Jurkat, Clone E6-1 (cell line): ENCODE results near the gene SLC6A15.
A peak's percentile ranks its signal among the peaks of the same experiment; 100 is the strongest.

Experiments used
- DNase-seq: peaks from one replicate; pipeline ENCODE4 v3.0.0-alpha.2; 2011; ENCODE audit warnings: low read depth, low spot score
- H3K4me3 ChIP-seq: 2 replicates; pipeline ENCODE4 v1.5.1; 2011; ENCODE audit warnings: mild to moderate bottlenecking, low read length, control low read depth, moderate library complexity

Gene SLC6A15

DNA sequence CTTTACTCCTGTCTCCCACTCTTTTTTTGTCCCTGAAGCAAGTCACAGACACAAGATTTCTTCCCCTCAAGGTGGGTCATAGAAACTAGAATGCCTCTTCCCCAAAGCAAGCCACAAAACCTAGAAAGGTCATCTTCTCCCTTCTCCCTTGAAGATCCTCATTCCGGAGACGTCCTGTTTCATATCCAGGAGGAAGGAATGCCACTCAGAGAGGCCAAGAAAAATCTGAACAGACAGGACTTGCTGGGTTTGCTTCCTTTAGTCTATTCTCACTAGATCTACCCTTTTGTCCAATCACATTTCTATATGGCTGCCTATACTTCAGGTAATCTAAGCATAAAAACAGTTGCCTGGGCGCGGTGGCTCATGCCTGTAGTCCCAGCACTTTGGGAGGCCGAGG, 23.7 kb downstream of the SLC6A15 start:
- DNase-seq, result no peak
- no peak overlapping the region for H3K4me3 ChIP-seq

DNA sequence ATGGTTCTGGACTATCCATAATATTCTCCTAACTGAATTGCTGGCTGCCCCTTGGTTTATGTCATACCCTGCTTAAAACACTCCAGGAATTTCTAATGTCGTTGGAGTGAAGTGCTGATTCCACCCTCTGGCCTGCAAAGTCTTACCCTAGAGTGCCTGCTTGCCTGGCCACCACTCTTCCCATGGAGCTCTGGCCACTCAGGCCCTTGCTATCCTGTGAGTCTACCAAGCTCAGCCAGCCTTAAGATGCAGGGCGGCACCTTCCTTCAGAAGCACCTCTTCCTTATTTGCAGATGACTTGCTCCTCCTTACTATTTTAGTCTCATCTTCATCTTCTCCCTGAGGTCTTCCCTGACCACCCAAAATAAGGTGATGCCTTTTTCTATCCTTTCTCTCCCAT, 35.3 kb downstream of the SLC6A15 start:
- no peak for DNase-seq
- no peak overlapping the region for H3K4me3 ChIP-seq

DNA sequence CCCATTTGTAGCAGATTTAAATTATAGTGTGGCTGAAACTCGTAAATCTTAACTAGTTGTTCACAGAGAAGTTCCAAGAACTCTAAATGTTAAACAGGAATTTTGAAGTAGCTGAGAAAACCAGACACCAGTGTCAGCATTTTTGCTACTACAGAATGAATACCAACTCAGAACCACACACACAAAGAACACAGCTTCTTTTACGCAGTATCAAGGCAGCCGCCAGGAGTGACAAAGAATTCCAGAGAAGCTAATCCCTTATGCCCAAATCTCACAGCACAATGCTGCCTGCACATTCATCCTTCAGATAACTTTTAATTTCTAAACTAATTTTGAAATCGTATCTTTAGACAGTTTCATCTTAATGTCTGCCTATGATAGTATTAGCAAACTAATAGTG, 37.4 kb downstream of the SLC6A15 start:
- no peak overlapping the region for H3K4me3 ChIP-seq
- DNase-seq, result no peak

DNA sequence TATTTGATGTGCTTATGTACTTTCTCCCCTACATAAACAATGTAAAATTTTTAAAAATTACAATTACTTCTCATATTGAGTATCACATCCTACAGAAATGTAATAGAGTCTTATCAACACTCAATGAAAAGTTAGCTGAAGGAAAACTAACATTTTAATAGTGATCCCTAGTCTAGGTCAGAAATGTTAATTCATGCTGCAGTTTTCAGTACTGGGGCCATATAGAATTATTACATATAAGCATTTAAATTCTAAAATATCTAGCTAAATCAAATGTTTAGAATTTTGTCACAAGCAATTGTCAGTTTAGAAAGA, 37.8 kb downstream of the SLC6A15 start:
- H3K4me3 ChIP-seq, result no peak overlapping the region
- no peak for DNase-seq

DNA sequence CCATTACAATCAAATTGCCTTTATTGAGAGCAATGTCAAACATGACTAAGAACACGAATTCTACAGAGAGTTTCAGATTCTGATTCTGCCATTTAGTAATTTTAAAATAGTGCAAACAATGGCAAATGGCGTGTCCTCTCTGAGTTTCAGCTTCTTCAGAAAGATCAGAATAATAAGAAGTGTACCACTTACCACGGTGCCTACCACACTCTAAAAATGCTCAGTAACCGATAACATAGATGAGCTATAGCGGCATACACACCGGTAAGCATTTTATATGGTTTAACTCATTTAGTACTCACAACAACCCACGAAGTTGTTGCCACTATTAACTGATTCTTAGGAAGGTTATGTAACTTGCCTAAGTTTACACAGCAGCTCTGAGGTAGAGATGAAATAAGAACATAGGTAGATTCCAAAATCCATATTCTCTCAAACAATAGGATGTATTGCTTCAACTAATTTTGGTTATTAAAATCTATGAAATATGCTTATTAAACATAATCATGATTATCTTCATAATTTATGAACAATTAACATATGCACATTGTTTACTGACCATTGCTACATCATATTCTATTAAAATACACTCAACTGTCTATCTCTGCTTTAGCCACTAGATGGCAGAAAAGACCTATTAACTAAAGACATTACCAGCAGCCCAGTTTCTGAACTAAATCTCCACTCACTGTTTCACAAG, 38.3 kb downstream of the SLC6A15 start:
- DNase-seq, result peak; percentile 44
- no peak overlapping the region for H3K4me3 ChIP-seq

DNA sequence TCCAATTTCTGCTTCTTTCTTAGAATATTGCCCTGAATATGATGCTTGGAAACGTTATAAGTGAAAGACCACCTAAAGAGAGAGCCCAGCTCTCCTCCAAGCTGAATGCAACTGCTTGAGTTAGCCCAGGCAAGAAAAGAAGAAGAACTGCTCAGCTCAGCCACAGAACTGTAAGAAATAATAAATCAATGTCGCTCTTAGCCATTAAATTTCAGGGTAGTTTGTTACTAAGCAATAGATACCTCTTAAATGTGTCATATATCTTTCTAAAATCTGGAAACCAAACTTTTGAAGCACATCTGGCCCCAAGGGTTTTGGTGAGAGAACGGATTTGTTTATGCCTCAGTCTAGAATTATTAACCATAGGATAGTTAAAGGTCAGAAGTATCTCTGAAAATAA, 50.4 kb downstream of the SLC6A15 start:
- no peak overlapping the region for H3K4me3 ChIP-seq
- DNase-seq, result no peak

DNA sequence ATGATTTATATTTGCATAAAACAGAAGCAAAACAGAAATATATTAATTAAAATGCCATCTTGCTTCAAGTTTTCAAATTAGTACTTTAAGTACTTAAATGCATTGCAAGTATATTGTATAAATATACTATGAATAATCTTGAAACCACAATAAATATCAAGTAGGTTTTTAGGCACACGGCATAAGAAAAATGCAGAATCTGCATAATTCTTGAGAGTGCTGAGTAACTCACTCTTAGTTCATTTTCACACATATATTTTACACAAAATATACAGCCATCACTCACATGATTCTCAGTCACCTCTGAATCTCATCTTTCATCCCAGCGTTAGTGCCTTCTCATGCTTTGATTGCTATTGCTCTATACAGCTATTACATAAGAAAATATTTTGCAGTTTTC, 51.9 kb downstream of the SLC6A15 start:
- DNase-seq, result no peak
- H3K4me3 ChIP-seq, result no peak overlapping the region

DNA sequence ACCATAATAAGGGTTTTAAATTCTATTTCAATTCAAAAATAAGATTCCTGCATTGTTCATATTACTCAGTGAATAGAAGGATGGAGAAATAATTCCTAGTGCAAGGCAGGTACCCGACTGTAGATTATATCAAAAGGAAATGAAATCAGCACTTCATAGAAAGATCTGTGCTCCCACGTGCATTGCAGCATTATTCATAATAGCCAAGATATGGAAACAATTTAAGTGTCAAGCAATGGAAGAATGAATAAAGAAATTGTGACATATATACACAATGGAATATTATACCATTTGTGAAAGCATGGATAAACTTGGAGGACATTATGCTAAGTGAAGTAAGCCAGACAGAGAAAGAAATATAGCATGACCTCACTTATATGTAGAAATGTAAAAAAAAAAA, 53.8 kb downstream of the SLC6A15 start:
- no peak for DNase-seq
- H3K4me3 ChIP-seq, result no peak overlapping the region

DNA sequence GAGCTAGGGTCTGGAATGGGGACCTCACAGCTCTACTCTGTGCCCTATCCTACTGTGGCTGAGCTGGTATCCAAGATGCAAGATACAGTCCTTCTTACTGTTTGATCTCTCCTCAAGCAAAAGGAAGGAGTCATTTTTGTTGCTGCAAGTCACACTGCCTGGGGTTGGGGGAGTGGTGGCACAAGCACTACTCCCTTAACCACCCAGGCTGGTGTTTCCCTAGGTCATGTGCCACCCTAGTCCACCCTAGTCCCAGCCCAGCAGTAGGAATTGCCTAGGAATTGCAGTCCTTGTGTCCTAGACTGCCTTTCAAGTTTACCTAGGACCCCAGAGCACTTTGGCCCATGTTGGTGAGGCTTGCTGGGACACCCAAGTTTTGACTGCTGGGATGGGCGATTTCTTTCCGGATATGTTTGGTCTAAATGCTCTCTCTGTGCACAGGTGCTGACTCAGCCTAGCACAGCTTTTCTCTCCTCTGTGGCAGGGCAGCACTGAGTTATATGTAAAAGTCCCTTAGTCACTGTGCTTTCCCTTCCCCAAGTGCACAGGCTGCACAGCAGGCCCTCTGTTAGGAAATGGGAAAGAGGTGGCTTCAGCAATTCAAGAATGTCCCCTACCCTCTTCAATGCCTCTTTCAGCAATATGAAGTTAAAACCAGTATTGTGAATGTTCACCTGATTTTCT, 54.9 kb downstream of the SLC6A15 start:
- no peak for DNase-seq

DNA sequence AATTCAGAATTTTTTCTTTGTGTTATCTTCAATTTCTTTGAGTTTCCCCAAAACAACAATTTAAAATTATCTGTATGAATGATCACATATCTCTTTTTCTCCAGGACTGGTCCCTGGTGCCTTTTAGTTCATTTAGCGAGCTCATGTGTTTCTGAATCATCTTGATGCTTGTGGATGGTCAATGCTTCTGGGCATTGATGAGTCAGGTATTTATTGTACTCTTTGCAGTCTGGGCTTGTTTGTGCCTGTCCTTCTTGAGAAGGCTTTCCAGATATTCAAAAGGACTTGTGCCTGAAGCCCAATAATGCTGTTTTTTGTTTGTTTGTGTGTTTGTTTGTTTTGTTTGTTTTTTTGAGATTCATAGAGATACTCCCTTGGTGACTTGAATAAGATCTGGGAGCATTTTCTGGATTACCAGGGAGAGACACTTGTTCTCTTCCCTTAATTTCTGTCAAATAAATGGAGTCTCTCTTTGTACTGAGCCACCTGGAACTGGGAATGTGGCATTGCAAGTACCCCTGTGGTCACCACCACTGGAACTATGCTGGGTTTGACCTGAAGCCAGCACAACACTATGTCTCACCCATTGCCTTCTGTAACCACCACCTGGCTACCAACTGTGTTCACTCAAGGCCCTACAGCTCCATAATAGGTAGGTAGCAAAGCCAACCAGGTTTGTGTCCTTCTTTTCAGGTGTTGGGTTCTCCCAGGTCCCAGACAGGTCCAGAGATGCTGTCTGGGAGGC, 56.3 kb downstream of the SLC6A15 start:
- DNase-seq, result no peak
- no peak overlapping the region for H3K4me3 ChIP-seq

More for the DNA sequence above, 54.9 kb downstream of the SLC6A15 start:
- H3K4me3 ChIP-seq, result no peak overlapping the region

DNA sequence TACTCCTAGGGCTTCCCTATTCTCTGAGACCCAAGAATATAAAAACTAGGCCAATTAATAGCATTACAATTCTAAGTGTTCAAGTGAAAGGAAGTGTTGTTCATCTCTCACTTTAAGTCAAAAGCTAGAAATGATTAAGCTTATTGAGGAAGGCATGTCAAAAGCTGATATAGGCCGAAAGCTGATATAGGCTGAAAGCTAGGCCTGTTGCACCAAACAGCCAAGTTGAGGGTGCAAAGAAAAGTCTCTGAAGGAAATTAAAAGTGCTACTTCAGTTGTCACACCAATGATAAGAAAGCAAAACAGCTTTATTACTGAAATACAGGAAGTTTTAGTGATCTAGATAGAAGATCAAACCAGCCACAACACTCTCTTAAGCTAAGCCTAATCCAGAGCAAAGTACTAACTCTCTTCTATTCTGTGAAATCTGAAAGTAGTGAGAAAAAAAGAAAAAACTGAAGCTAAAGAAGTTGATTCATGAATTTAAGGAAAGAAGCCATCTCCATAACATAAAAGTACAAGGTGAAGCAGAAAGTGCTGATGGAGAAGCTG, 68.9 kb downstream of the SLC6A15 start:
- peak; percentile 50 for DNase-seq
- no peak overlapping the region for H3K4me3 ChIP-seq

DNA sequence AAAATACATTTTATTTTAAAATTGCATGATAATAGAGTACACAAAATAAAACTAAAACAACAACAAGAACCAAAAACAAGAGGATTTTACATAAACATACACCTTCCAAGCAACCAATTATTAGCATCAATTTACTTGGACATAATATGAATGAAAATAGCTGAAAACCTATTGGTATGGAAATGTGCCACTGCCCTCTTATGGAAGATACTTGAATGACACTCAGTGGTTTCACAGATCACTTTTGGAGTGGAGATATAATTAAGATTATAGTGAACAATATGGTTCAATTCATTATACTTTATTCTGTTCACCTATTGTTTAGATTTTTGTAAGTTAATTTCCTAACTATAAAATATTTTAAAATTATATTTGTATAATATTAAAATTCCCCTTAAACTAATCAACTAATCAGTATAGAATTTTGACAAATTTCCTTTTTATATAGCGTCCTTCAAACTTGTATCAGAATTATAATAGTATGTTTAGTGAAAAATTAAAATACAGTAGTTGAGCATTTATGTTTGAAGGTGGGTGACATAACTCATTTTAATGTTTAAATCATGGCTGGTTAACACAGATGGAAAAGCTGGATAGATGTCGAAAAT, 70.1 kb downstream of the SLC6A15 start:
- DNase-seq, result peak; percentile 24
- H3K4me3 ChIP-seq, result no peak overlapping the region

DNA sequence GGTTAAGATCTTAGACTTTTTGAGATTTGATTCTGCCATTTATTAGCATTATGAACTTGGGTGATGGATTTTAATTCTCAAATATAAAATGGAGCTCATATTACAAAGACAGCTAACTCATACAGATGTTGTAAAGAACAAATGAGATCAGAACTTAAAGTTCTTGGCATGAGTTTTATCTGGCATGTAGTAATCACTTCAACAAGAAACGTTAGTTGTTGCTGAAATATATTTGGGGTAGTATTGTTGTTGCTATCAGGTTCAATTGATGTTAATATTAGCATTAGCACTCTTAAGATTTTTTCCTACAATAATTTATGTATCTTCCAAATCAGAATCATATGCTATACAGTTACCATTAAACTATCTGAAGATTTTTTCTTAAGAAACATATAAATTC, 71.0 kb downstream of the SLC6A15 start:
- DNase-seq, result no peak
- no peak overlapping the region for H3K4me3 ChIP-seq

DNA sequence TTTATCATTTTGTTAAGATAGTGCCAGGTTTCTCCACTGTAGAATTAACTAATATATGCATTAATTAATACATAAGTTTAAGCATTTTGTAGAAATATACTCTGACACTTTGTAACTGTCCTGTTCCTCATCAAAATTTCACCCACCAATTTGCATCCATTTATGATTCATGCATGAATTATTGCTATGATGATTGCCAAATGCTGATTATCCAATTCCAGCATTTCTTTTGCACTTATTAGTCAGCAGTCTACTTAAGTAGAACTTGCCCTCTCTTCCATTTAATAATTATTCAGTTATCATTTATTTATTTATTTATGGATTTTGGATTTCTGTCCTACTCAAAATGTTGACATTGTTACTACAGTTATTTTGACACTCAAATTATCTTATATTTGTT, 72.2 kb downstream of the SLC6A15 start:
- no peak overlapping the region for H3K4me3 ChIP-seq
- DNase-seq, result no peak

DNA sequence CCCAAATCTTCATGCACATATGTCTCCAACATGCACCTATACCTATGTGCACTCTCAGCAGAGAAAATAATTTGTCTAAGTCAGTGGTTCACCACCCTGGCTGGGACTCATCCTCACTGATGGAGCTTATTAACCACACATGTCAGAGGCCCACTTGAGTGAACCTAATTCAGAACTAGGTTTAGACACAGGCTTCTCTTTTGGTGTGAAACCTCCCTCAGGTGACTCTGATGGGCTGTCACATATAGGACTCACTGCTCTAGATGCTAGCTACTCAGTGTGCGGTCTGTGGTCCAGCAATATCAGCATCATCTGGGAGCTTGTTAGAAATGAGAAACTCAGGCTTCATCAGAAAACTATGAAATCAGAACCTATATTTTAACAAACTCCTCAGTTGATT, 85.7 kb downstream of the SLC6A15 start:
- no peak for DNase-seq
- no peak overlapping the region for H3K4me3 ChIP-seq

DNA sequence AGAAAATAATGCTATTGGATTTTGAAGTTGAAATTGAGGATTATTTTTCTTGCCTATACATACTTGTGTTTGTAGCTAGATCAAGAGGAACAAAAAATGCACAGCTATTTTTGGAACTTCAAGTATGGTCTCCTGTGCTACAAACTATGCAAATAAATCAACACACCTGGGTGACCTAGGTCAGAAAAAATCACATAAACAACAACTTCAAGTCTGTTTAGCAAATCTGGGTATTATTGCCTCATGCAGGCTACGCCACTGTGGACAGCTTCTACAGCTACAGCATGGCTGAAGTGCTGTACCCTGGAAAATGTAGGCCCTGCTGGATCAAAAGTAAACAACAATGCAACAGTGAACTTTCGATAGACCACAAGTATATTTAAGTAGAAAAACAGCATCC, 87.5 kb downstream of the SLC6A15 start:
- DNase-seq, result no peak
- no peak overlapping the region for H3K4me3 ChIP-seq

DNA sequence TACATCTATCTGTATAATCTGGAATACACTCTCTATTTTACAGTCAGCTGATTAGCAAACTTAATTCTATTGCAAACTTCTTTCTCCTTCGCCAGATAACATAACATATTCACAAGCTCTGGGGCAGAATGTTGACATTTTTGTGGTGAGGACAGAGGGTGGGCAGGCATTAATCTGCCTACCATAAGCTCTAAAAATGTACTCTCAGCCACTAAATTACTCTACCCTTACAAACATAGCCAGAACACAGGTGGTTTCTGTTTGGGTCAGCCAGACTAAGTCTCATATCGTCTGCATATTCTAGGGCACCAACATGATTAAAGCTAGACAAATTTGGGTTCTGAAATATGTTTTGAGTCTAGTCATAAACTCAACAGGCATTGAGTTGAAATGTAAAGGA, 90.1 kb downstream of the SLC6A15 start:
- DNase-seq, result no peak
- no peak overlapping the region for H3K4me3 ChIP-seq

DNA sequence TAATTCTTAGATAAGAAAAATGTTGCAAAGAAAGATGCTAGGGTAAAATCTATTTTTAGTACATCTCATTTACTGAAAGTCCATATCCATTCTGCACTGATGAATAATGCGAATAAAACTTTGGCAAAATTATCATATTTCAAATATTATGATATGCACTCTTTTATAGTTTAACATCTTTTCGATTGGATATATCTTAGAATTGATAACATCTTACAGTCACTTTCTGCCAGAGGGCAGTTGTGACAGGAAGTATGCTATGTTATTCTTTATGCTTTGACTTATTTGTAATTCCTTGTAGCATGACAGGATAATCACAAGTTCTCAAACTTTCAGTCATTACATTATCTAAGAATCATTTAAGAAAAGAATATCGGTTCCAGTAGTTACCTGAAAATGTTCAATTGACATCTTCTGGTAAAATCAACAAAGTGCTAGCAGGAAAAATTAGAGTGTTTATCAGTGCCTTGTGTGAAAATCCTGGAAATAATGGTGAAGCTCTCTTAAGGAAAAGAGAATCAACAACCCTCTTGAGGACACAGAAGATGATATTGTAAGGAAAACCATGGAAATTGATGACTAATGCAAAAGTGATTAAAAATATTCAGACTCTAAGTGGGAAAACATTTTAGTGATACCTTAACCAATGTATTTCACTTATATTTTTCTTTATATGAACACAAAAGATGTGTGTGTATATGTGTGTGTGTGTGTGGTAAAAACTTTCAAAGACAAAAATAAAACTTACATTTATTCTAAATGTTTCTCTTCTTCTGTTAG, 95.5 kb downstream of the SLC6A15 start:
- DNase-seq, result no peak
- no peak overlapping the region for H3K4me3 ChIP-seq

DNA sequence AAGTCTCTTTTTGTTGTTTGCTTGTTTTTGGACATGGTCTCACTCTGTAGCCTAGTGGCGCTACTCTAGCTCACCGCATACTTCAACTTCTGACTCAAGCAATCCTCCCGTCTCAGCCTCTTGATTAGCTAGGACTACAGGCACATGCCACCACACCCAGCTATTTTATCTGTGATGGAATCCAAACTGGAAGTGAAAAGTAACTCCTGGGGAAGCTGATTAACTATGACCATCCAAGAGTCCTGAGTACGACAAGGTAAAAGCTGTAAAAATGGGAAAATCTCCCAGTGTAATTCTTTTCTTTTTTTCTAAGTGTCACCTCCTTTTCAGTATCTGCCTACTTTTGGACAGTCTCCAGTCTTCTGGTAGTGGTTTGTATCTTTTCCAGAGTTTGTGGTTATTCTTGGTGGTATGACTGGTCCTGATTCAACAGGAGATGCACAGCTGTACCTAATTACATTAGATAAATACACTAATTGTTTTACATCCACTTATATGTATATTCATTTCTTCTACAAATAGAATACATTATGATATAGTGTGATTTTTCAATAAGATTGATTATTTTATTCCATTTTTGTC, 97.8 kb downstream of the SLC6A15 start:
- DNase-seq, result no peak
- H3K4me3 ChIP-seq, result no peak overlapping the region
